ENCODE measurements around the gene USP47.

GRCh38 chr11:11952036-11952435 lies 110.3 kb downstream of the USP47 start:
- TF ChIP-seq EZH2 (IDR thresholded peaks at IDR 0.05; ENCODE audit: low read depth, unreplicated experiment) (no peak), CTCF (conservative IDR thresholded peaks at IDR 0.05; ENCODE audit: low read depth in 2 of 2) (no peak), EZH2phosphoT487 (IDR thresholded peaks at IDR 0.05; ENCODE audit: unreplicated experiment) (no peak), POLR2AphosphoS5 (IDR thresholded peaks at IDR 0.05; ENCODE audit: low read depth) (no peak), JUNB (IDR thresholded peaks at IDR 0.05; ENCODE audit: unreplicated experiment) (no peak), ZNF331 (CRISPR knock-in tag; IDR thresholded peaks at IDR 0.05; ENCODE audit: low read depth) (no peak)
